Uterus (tissue), 4 donors: ENCODE results near the gene CYBRD1. TPM values are rescaled to one million over a fixed set of nuclear protein-coding genes. Genes with fewer than 3 reads are reported as not detected.

ENCODE experiments used
- DNase-seq, 2 donors: peaks; one replicate each; pipeline ENCODE4 v3.0.0-alpha.2; 2019 to 2020
- H3K27ac ChIP-seq, 2 donors: fragments of 200-600 bp; sonication (generic); 1 replicate in 1 of 2; 2 replicates in 1 of 2; pipeline ENCODE4 v1.5.1; 2016 to 2018
- H3K27me3 ChIP-seq, 2 donors: fragments of 200-600 bp; sonication (generic); one replicate each; pipeline ENCODE4 v1.5.1; 2018 to 2019; ENCODE audit warnings: control low read depth in 1 of 2
- H3K36me3 ChIP-seq, 2 donors: fragments of 200-600 bp; sonication (generic); one replicate each; pipeline ENCODE4 v1.5.1; 2019; ENCODE audit warnings: control low read depth in 1 of 2
- H3K4me1 ChIP-seq, 2 donors: fragments of 200-600 bp; sonication (generic); one replicate each; pipeline ENCODE4 v1.5.1; 2018 to 2019; ENCODE audit warnings: control low read depth in 1 of 2
- H3K4me3 ChIP-seq, 2 donors: fragments of 200-600 bp; sonication (generic); 1 replicate in 1 of 2; 2 replicates in 1 of 2; pipeline ENCODE4 v1.5.1; 2018 to 2019; ENCODE audit warnings: mild to moderate bottlenecking in 1 of 2
- H3K9me3 ChIP-seq, 2 donors: fragments of 200-600 bp; sonication (generic); one replicate each; pipeline ENCODE4 v1.5.1; 2019; ENCODE audit warnings: control low read depth in 1 of 2
- CTCF ChIP-seq, 4 experiments: fragments of 200-600 bp in 2 of 4; fragments of 450-650 bp in 2 of 4; sonication (generic) in 2 of 4; IDR thresholded peaks; one replicate each; pipeline ENCODE4 v1.5.1; 2016 to 2019; ENCODE audit warnings: antibody characterized with exemption in 4 of 4, mild to moderate bottlenecking in 2 of 4, moderate library complexity in 1 of 4
- POLR2A ChIP-seq, 2 donors: fragments of 450-650 bp; IDR thresholded peaks; one replicate each; pipeline ENCODE4 v1.6.1; 2016; ENCODE audit warnings: antibody characterized with exemption in 2 of 2, mild to moderate bottlenecking in 1 of 2, moderate library complexity in 1 of 2
- intact Hi-C: fragments of 100-400 bp; cut with DNase I; formaldehyde crosslinking; loops from one replicate; pipeline ENCODE4 v1.15.1; 2023; ENCODE audit warnings: low total_unique reads
- total RNA-seq, 4 donors: library from RNA; depleted of rRNA in 3 of 4; stranded (reverse); fragments of >200 nt in 3 of 4; gene quantifications; one replicate each; pipeline versions ENCODE4 v1.1.0 to v1.2.4, GENCODE V29; 2014 to 2023
- donor health status: DM: yes; HTN: yes; CAD: no.

CYBRD1 gene
- total RNA-seq, 4 donors from 2014 or later, result 108 to 335 (median 219) TPM

- H3K27ac ChIP-seq, result no peak overlapping the region
Measured at GRCh38 chr2:171551836-171552235, 29.6 kb downstream of the CYBRD1 start.

GRCh38 chr2:171553236-171553635, 31.0 kb downstream of the CYBRD1 start:
- TF ChIP-seq POLR2A (IDR thresholded peaks at IDR 0.05) (no peak), CTCF (IDR thresholded peaks at IDR 0.05) (no peak)
- intact Hi-C loops, result no loop called here

More at GRCh38 chr2:171551836-171552235, 29.6 kb downstream of the CYBRD1 start:
- DNase-seq, result no peak
- intact Hi-C loops, result no loop called here
- H3K36me3 ChIP-seq, result no peaks in the 10 kb centered on the region
- no peaks in the 10 kb centered on the region for H3K9me3 ChIP-seq
- H3K4me3 ChIP-seq, result no peak overlapping the region
- no peaks in the 10 kb centered on the region for H3K4me1 ChIP-seq
- TF ChIP-seq CTCF (IDR thresholded peaks at IDR 0.05) (no peak), POLR2A (IDR thresholded peaks at IDR 0.05) (no peak)
- H3K27me3 ChIP-seq, result no peaks in the 10 kb centered on the region

GRCh38 chr2:171553858-171554257, 31.6 kb downstream of the CYBRD1 start:
- DNase-seq, result no peak
- no peaks in the 10 kb centered on the region for H3K4me1 ChIP-seq
- H3K27ac ChIP-seq, result no peak overlapping the region
- H3K9me3 ChIP-seq, result no peaks in the 10 kb centered on the region
- H3K27me3 ChIP-seq, result no peaks in the 10 kb centered on the region
- H3K36me3 ChIP-seq, result no peaks in the 10 kb centered on the region
- no peak overlapping the region for H3K4me3 ChIP-seq
- TF ChIP-seq POLR2A (IDR thresholded peaks at IDR 0.05) (no peak), CTCF (IDR thresholded peaks at IDR 0.05) (no peak)
- intact Hi-C loops, result no loop called here

More at GRCh38 chr2:171553236-171553635, 31.0 kb downstream of the CYBRD1 start:
- no peak overlapping the region for H3K4me3 ChIP-seq
- no peaks in the 10 kb centered on the region for H3K4me1 ChIP-seq
- no peaks in the 10 kb centered on the region for H3K9me3 ChIP-seq
- no peak overlapping the region for H3K27ac ChIP-seq
- H3K27me3 ChIP-seq, result no peaks in the 10 kb centered on the region
- H3K36me3 ChIP-seq, result no peaks in the 10 kb centered on the region
- DNase-seq, result no peak

- H3K4me1 ChIP-seq, result no peaks in the 10 kb centered on the region
- intact Hi-C loops, result no loop called here
- H3K36me3 ChIP-seq, result no peaks in the 10 kb centered on the region
- TF ChIP-seq CTCF (IDR thresholded peaks at IDR 0.05), result no peak
- TF ChIP-seq POLR2A (IDR thresholded peaks at IDR 0.05), result no peak
- DNase-seq, result no peak
- no peaks in the 10 kb centered on the region for H3K27me3 ChIP-seq
- no peaks in the 10 kb centered on the region for H3K9me3 ChIP-seq
- no peak overlapping the region for H3K4me3 ChIP-seq
- H3K27ac ChIP-seq, result no peak overlapping the region
Measured at GRCh38 chr2:171554991-171555615, 32.8 kb downstream of the CYBRD1 start.

GRCh38 chr2:171557363-171557762, 35.1 kb downstream of the CYBRD1 start:
- no peaks in the 10 kb centered on the region for H3K27me3 ChIP-seq
- H3K9me3 ChIP-seq, result no peaks in the 10 kb centered on the region
- TF ChIP-seq POLR2A (IDR thresholded peaks at IDR 0.05) (no peak), CTCF (IDR thresholded peaks at IDR 0.05) (no peak)
- H3K27ac ChIP-seq, result no peak overlapping the region
- no peak for DNase-seq
- intact Hi-C loops, result no loop called here
- H3K4me1 ChIP-seq, result no peaks in the 10 kb centered on the region
- H3K36me3 ChIP-seq, result no peaks in the 10 kb centered on the region
- H3K4me3 ChIP-seq, result no peak overlapping the region
